Keratinocyte (primary cell): Measurements from ENCODE around the gene GGACT. TPM values are rescaled to one million over a fixed set of nuclear protein-coding genes. Genes with fewer than 3 reads are reported as not detected.

Experiments
- DNase-seq: peaks from one replicate; pipeline ENCODE4 v3.0.0-alpha.2; 2011; ENCODE audit warnings: low read depth, missing footprints, low spot score
- FAIRE-seq: peaks from 2 replicates; lab custom pipeline; 2011; peaks lifted over from hg19 to GRCh38; lab: Jason Lieb, UNC
- H2AFZ ChIP-seq: 2 replicates; pipeline ENCODE4 v1.6.0; 2012; ENCODE audit warnings: low read length, control low read depth, inconsistent platforms; ENCODE audit not compliant: control insufficient read depth
- H3K27ac ChIP-seq: 2 replicates; pipeline ENCODE4 v1.5.1; 2011; ENCODE audit warnings: low read length; ENCODE audit not compliant: control insufficient read depth, insufficient read depth
- H3K27me3 ChIP-seq: 3 replicates; pipeline ENCODE4 v1.6.0; 2011; ENCODE audit warnings: low read length; ENCODE audit not compliant: control insufficient read depth, insufficient read depth; ENCODE audit errors: extremely low read depth
- H3K36me3 ChIP-seq, 2 experiments: 2 replicates in 1 of 2; 3 replicates in 1 of 2; pipeline ENCODE4 v1.5.1; 2011; ENCODE audit warnings: low read length in 2 of 2, mild to moderate bottlenecking in 1 of 2; ENCODE audit not compliant: control insufficient read depth in 2 of 2, insufficient read depth in 2 of 2; ENCODE audit errors: extremely low read depth in 1 of 2
- H3K4me1 ChIP-seq: 3 replicates; pipeline ENCODE4 v1.5.1; 2011; ENCODE audit warnings: low read length; ENCODE audit not compliant: control insufficient read depth, insufficient read depth; ENCODE audit errors: extremely low read depth
- H3K4me2 ChIP-seq: 3 replicates; pipeline ENCODE4 v1.6.0; 2011; ENCODE audit warnings: low read depth, low read length; ENCODE audit not compliant: control insufficient read depth, insufficient read depth; ENCODE audit errors: extremely low read depth
- H3K4me3 ChIP-seq, 3 experiments: fragments of 200-600 bp in 1 of 3; sonication (generic) in 1 of 3; 2 replicates in 2 of 3; 3 replicates in 1 of 3; pipeline ENCODE4 v1.5.1; 2011 to 2016; ENCODE audit warnings: low read length in 3 of 3, mild to moderate bottlenecking in 3 of 3, control low read depth in 2 of 3, inconsistent platforms in 1 of 3, low read depth in 1 of 3, mixed read lengths in 1 of 3, mixed run types in 1 of 3, moderate library complexity in 1 of 3; ENCODE audit not compliant: control insufficient read depth in 2 of 3, insufficient read depth in 2 of 3; ENCODE audit errors: extremely low read depth in 1 of 3
- H3K79me2 ChIP-seq: 2 replicates; pipeline ENCODE4 v1.6.0; 2012; ENCODE audit warnings: low read length; ENCODE audit not compliant: control insufficient read depth, insufficient read depth
- H3K9ac ChIP-seq: 3 replicates; pipeline ENCODE4 v1.6.0; 2011; ENCODE audit warnings: low read length; ENCODE audit not compliant: control insufficient read depth, insufficient read depth; ENCODE audit errors: extremely low read depth
- H3K9me1 ChIP-seq: 3 replicates; pipeline ENCODE4 v1.6.0; 2011; ENCODE audit warnings: low read length; ENCODE audit not compliant: control insufficient read depth, insufficient read depth; ENCODE audit errors: extremely low read depth
- H3K9me3 ChIP-seq: 2 replicates; pipeline ENCODE4 v1.5.1; 2012; ENCODE audit warnings: low read depth, low read length; ENCODE audit not compliant: control insufficient read depth
- H4K20me1 ChIP-seq: 3 replicates; pipeline ENCODE4 v1.6.0; 2011; ENCODE audit warnings: low read length; ENCODE audit not compliant: control insufficient read depth, insufficient read depth; ENCODE audit errors: extremely low read depth
- EZH2 ChIP-seq: IDR thresholded peaks from one replicate; pipeline ENCODE4 v1.6.1; 2012; ENCODE audit warnings: inconsistent platforms, mild to moderate bottlenecking, low read length, moderate library complexity
- dilution Hi-C: fragments of 300-500 bp; cut with MboI; formaldehyde crosslinking; loops from one replicate; pipeline ENCODE4 v1.7.0; 2020; ENCODE audit warnings: low sequenced_read_pairs; ENCODE audit not compliant: extremely low pct_ligation_motif_present
- polyA plus RNA-seq, 5 experiments: library from polyadenylated mRNA; depleted of rRNA in 3 of 5; stranded (reverse) in 3 of 5; stranded (forward) in 1 of 5; unstranded in 1 of 5; fragments of >200 nt; gene quantifications; 1 replicate in 1 of 5; 2 replicates in 3 of 5; 3 replicates in 1 of 5; pipeline versions ENCODE4 v1.2.1 to v1.2.3, GENCODE V29; 2011 to 2012; ENCODE audit warnings: missing spikeins in 2 of 5, low read depth in 1 of 5, low replicate concordance in 1 of 5
- TF ChIP-seq, protein P1 (sequence below), 3 experiments: IDR thresholded peaks in 1 of 3; conservative IDR thresholded peaks in 1 of 3; optimal IDR thresholded peaks in 1 of 3; 2 replicates in 2 of 3; 3 replicates in 1 of 3; pipeline versions ENCODE3 to v1.5.1; 2011; ENCODE audit warnings: low read length in 3 of 3, mild to moderate bottlenecking in 3 of 3, moderate library complexity in 2 of 3, control low read depth in 1 of 3, inconsistent platforms in 1 of 3; ENCODE audit not compliant: insufficient read depth in 2 of 3; ENCODE audit errors: extremely low read depth in 1 of 3

The GGACT gene
- polyA plus RNA-seq, 1 donor (not counting 4 experiments of a cell fraction or from before 2014, with no cell fraction given) = 8.2 TPM

- Histone ChIP-seq H3K9me1 (no peaks in the 10 kb centered on the region), H3K36me3 (peaks cover 0 to 3% of the 10 kb centered on the region in 2 experiments), H3K9me3 (no peaks in the 10 kb centered on the region), H3K27ac (no peak overlapping the region), H3K27me3 (no peaks in the 10 kb centered on the region), H3K4me2 (no peak overlapping the region), H2AFZ (no peak overlapping the region), H3K4me3 (no peak overlapping the region), H3K79me2 (no peaks in the 10 kb centered on the region), H3K4me1 (no peaks in the 10 kb centered on the region), H4K20me1 (no peaks in the 10 kb centered on the region), H3K9ac (no peak overlapping the region)
- FAIRE-seq (no peak), DNase-seq (no peak)
- TF ChIP-seq, protein P1, sequence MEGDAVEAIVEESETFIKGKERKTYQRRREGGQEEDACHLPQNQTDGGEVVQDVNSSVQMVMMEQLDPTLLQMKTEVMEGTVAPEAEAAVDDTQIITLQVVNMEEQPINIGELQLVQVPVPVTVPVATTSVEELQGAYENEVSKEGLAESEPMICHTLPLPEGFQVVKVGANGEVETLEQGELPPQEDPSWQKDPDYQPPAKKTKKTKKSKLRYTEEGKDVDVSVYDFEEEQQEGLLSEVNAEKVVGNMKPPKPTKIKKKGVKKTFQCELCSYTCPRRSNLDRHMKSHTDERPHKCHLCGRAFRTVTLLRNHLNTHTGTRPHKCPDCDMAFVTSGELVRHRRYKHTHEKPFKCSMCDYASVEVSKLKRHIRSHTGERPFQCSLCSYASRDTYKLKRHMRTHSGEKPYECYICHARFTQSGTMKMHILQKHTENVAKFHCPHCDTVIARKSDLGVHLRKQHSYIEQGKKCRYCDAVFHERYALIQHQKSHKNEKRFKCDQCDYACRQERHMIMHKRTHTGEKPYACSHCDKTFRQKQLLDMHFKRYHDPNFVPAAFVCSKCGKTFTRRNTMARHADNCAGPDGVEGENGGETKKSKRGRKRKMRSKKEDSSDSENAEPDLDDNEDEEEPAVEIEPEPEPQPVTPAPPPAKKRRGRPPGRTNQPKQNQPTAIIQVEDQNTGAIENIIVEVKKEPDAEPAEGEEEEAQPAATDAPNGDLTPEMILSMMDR (optimal IDR thresholded peaks at IDR 0.05 in 1 of 3, IDR thresholded peaks at IDR 0.05 in 1 of 3, conservative IDR thresholded peaks at IDR 0.05 in 1 of 3; ENCODE audit: extremely low read depth in 1 of 3, insufficient read depth in 2 of 3, low read length in 3 of 3) = no peak
- no peak for TF ChIP-seq EZH2
- dilution Hi-C loops = no loop called here
Observed at GRCh38 chr13:100513171-100513570, 75.4 kb downstream of the GGACT start.

- FAIRE-seq = no peak
- dilution Hi-C loops = no loop called here
- no peak overlapping the region for H3K4me2 ChIP-seq
Observed at GRCh38 chr13:100512422-100512821, 76.2 kb downstream of the GGACT start.

More at GRCh38 chr13:100512422-100512821, 76.2 kb downstream of the GGACT start:
- Histone ChIP-seq H3K27ac (no peak overlapping the region), H4K20me1 (no peaks in the 10 kb centered on the region), H3K9me1 (no peaks in the 10 kb centered on the region), H2AFZ (no peak overlapping the region), H3K36me3 (peaks cover 0 to 3% of the 10 kb centered on the region in 2 experiments), H3K9me3 (no peaks in the 10 kb centered on the region), H3K79me2 (no peaks in the 10 kb centered on the region), H3K4me3 (no peak overlapping the region), H3K27me3 (no peaks in the 10 kb centered on the region), H3K4me1 (no peaks in the 10 kb centered on the region), H3K9ac (no peak overlapping the region)
- no peak for DNase-seq
- no peak for TF ChIP-seq EZH2
- TF ChIP-seq, protein P1 (optimal IDR thresholded peaks at IDR 0.05 in 1 of 3, IDR thresholded peaks at IDR 0.05 in 1 of 3, conservative IDR thresholded peaks at IDR 0.05 in 1 of 3; ENCODE audit: extremely low read depth in 1 of 3, insufficient read depth in 2 of 3, low read length in 3 of 3) = no peak
